ENCODE results near the gene COX4I2.

The COX4I2 gene

GRCh38 chr20:31680286-31681127, 42.8 kb downstream of the COX4I2 start:
- Mint-ChIP-seq H3K27me3 (ENCODE audit: low read depth) (no peaks in the 10 kb centered on the region), H3K9me3 (no peaks in the 10 kb centered on the region), H3K36me3 (ENCODE audit: low read depth) (peaks cover 52% of the 10 kb centered on the region), H3K4me3 (peak overlapping the region; percentile 55), H3K4me1 (ENCODE audit: low read depth) (peaks cover 86% of the 10 kb centered on the region), H3K27ac (peak overlapping the region; percentile 87)
- DNase-seq (ENCODE audit: low spot score), result no peak

DNA sequence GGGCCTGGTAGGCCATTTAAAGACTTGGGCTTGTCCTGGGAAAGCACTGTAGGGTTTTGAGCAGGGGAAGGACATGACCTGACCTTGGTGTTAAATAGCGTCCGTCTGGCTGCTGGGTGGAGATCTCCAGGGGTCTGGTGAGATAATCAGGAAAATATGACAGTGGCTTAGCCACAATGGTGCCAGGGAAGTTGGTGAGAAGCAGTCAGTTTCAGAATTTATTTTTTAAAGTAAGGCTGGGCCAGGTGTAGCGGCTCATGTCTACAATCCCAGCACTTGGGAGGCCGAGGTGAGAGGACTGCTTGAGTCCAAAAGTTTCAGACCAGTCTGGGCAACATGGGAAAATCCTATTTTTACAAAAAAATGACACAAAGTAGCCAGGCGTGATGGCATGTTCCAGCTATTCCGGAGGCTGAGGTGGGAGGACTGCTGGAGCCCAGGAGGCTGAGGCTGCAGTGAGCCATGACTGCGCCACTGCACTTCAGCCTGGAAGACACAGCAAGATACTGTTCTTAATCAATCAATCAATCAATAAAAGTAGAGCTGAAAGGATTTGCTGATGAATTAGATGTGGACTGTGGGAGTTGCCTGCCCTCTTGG, 43.5 kb downstream of the COX4I2 start:
- no peak for DNase-seq (ENCODE audit: low spot score)
- Mint-ChIP-seq H3K27me3 (ENCODE audit: low read depth) (no peaks in the 10 kb centered on the region), H3K4me1 (ENCODE audit: low read depth) (peaks cover 86% of the 10 kb centered on the region), H3K36me3 (ENCODE audit: low read depth) (peaks cover 55% of the 10 kb centered on the region), H3K27ac (peak overlapping the region; percentile 87), H3K4me3 (peak overlapping the region; percentile 55), H3K9me3 (no peaks in the 10 kb centered on the region)

- no peak overlapping the region for H3K4me3 Mint-ChIP-seq
- no peak overlapping the region for H3K27ac Mint-ChIP-seq
- no peaks in the 10 kb centered on the region for H3K27me3 Mint-ChIP-seq (ENCODE audit: low read depth)
- no peak for DNase-seq (ENCODE audit: low spot score)
- H3K4me1 Mint-ChIP-seq (ENCODE audit: low read depth), result peaks cover 85% of the 10 kb centered on the region
- no peaks in the 10 kb centered on the region for H3K9me3 Mint-ChIP-seq
- H3K36me3 Mint-ChIP-seq (ENCODE audit: low read depth), result peaks cover 56% of the 10 kb centered on the region
These were observed 44.1 kb downstream of the COX4I2 start for GRCh38 chr20:31681769-31682168.

GRCh38 chr20:31682352-31682751, 44.6 kb downstream of the COX4I2 start:
- H3K9me3 Mint-ChIP-seq, result no peaks in the 10 kb centered on the region
- H3K27me3 Mint-ChIP-seq (ENCODE audit: low read depth), result no peaks in the 10 kb centered on the region
- peaks cover 86% of the 10 kb centered on the region for H3K4me1 Mint-ChIP-seq (ENCODE audit: low read depth)
- no peak for DNase-seq (ENCODE audit: low spot score)
- no peak overlapping the region for H3K27ac Mint-ChIP-seq
- H3K36me3 Mint-ChIP-seq (ENCODE audit: low read depth), result peaks cover 58% of the 10 kb centered on the region
- no peak overlapping the region for H3K4me3 Mint-ChIP-seq

- peak overlapping the region; percentile 71 for H3K27ac Mint-ChIP-seq
- peaks cover 57% of the 10 kb centered on the region for H3K36me3 Mint-ChIP-seq (ENCODE audit: low read depth)
- no peaks in the 10 kb centered on the region for H3K9me3 Mint-ChIP-seq
- no peak for DNase-seq (ENCODE audit: low spot score)
- H3K4me1 Mint-ChIP-seq (ENCODE audit: low read depth), result peaks cover 84% of the 10 kb centered on the region
- peak overlapping the region; percentile 1 for H3K4me3 Mint-ChIP-seq
- no peaks in the 10 kb centered on the region for H3K27me3 Mint-ChIP-seq (ENCODE audit: low read depth)
These were observed 45.2 kb downstream of the COX4I2 start for GRCh38 chr20:31682927-31683326.

DNA sequence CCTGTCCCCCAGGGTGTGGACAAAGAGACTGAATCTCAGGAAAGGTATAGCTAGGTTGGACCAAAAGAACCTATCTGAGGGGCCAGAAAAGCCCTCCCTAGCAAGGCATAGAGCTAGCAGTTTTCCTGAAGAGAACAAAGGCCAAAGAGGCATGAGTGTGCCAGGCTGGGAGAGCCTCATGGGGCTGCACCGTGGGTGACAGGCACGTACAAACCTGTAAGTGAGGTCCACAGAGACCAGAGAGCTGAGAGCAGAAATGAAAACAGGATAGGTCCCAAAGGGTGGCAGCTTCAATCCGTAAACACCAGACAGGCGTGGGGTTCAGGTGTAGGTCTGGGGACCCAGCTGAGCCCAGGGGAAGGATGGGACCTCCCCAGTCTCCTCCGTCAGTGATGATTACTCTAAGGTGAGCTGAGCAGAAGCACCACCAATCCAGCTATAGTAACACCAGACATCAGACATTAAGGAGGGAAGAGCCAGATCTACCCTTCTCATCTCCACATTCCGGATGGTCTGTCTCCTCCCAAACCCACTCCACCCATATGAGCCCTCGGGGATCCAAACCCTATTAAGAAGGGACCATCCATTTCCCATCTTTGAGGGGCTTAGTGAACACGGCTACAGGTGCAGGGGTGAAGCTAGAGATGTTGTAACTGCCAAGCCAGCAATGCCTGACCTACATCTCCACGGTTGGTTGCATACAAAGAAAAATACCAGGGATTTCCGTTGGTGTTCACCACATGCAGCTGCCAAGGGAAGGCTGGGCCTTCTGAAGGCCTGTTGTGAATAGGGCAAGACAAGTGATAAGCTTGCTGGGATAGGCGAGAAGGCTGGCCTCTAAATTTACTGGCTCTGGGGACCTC, 46.7 kb downstream of the COX4I2 start:
- Mint-ChIP-seq H3K9me3 (no peaks in the 10 kb centered on the region), H3K27me3 (ENCODE audit: low read depth) (no peaks in the 10 kb centered on the region), H3K4me1 (ENCODE audit: low read depth) (peaks cover 82% of the 10 kb centered on the region), H3K27ac (peak overlapping the region; percentile 84), H3K4me3 (peak overlapping the region; percentile 45), H3K36me3 (ENCODE audit: low read depth) (peaks cover 57% of the 10 kb centered on the region)
- no peak for DNase-seq (ENCODE audit: low spot score)

- no peaks in the 10 kb centered on the region for H3K27me3 Mint-ChIP-seq (ENCODE audit: low read depth)
- no peaks in the 10 kb centered on the region for H3K9me3 Mint-ChIP-seq
- no peak overlapping the region for H3K4me3 Mint-ChIP-seq
- peaks cover 71% of the 10 kb centered on the region for H3K4me1 Mint-ChIP-seq (ENCODE audit: low read depth)
- DNase-seq (ENCODE audit: low spot score), result no peak
- H3K36me3 Mint-ChIP-seq (ENCODE audit: low read depth), result peaks cover 54% of the 10 kb centered on the region
- H3K27ac Mint-ChIP-seq, result no peak overlapping the region
These were observed 48.3 kb downstream of the COX4I2 start for GRCh38 chr20:31685853-31686643.

DNA sequence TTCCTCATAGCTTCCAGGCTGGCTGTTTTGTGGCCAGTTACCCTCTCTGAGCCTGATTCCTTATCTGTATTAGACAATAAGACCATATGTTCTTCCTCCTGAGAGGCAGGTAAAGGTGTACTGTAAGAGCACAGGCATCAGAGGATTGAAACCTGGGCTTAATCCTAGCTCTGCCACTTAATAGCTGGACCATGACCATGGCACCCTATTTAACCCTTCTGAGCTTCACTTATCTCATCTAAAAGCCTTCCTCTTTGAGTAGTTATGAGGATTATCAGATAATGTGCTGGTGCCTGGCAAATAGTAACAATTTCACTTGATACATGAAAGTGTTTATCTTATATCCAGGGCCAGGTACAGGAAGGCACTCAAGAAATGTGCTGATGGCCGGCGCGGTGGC, 50.1 kb downstream of the COX4I2 start:
- H3K4me1 Mint-ChIP-seq (ENCODE audit: low read depth), result peaks cover 71% of the 10 kb centered on the region
- H3K9me3 Mint-ChIP-seq, result no peaks in the 10 kb centered on the region
- no peak for DNase-seq (ENCODE audit: low spot score)
- peaks cover 65% of the 10 kb centered on the region for H3K36me3 Mint-ChIP-seq (ENCODE audit: low read depth)
- H3K4me3 Mint-ChIP-seq, result no peak overlapping the region
- no peak overlapping the region for H3K27ac Mint-ChIP-seq
- H3K27me3 Mint-ChIP-seq (ENCODE audit: low read depth), result no peaks in the 10 kb centered on the region

DNA sequence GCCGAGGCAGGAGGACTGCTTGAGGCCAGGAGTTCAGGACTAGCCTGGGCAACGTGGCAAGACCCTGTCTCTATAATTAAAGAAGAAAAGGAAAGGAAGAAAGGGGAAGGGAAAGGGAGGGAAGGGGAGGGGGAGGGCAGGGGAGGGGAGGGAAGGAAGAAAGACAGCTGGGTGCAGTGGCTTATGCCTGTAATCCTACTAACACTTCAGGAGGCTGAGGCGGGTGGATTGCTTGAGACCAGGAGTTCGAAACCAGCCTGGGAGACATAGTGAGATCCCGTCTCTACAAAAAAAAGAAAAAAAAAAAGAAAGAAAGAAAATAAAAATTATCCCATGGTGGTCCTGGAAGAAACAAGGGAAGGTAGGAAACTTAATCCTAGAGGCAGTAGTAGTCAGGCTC, 51.4 kb downstream of the COX4I2 start:
- Mint-ChIP-seq H3K9me3 (no peaks in the 10 kb centered on the region), H3K36me3 (ENCODE audit: low read depth) (peaks cover 56% of the 10 kb centered on the region), H3K4me3 (no peak overlapping the region), H3K27ac (peak overlapping the region; percentile 75), H3K4me1 (ENCODE audit: low read depth) (peaks cover 63% of the 10 kb centered on the region), H3K27me3 (ENCODE audit: low read depth) (no peaks in the 10 kb centered on the region)
- DNase-seq (ENCODE audit: low spot score), result no peak

- H3K4me1 Mint-ChIP-seq (ENCODE audit: low read depth), result peaks cover 64% of the 10 kb centered on the region
- DNase-seq (ENCODE audit: low spot score), result no peak
- no peaks in the 10 kb centered on the region for H3K27me3 Mint-ChIP-seq (ENCODE audit: low read depth)
- peak overlapping the region; percentile 73 for H3K27ac Mint-ChIP-seq
- peaks cover 53% of the 10 kb centered on the region for H3K36me3 Mint-ChIP-seq (ENCODE audit: low read depth)
- H3K9me3 Mint-ChIP-seq, result no peaks in the 10 kb centered on the region
- H3K4me3 Mint-ChIP-seq, result peak overlapping the region; percentile 28
These were observed 52.5 kb downstream of the COX4I2 start for GRCh38 chr20:31690124-31690666.

DNA sequence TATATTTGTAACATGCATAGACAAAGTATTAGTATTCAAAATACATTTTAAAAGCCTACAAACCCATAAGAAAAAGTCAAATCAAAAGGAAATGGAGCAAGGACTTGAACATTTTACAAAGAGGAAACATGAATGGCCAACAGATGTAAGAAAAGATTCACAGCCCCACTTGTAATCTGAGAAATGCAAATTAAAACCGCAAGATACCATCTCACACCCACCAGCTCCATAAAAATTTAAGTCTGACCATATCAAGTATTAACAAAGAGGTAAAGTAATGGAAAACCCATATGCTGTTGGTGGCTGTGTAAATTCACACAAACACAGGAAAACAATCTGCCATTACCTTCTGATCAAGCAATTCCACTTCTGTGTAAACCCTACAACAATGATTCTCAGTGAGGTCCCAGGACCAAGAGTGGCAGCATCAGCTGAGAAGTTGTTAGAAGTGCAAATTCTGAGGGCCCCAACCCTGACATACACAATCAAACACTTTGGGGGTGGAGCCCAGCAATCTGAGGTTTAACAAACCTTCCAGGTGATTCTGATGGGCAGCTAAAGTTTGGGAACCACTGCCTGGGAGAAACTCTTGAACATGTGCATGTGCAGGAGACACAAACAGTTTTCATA, 54.0 kb downstream of the COX4I2 start:
- Mint-ChIP-seq H3K27ac (peak overlapping the region; percentile 71), H3K4me1 (ENCODE audit: low read depth) (peaks cover 57% of the 10 kb centered on the region), H3K9me3 (no peaks in the 10 kb centered on the region), H3K27me3 (ENCODE audit: low read depth) (no peaks in the 10 kb centered on the region), H3K4me3 (peak overlapping the region; percentile 2), H3K36me3 (ENCODE audit: low read depth) (peaks cover 43% of the 10 kb centered on the region)
- DNase-seq (ENCODE audit: low spot score), result no peak

DNA sequence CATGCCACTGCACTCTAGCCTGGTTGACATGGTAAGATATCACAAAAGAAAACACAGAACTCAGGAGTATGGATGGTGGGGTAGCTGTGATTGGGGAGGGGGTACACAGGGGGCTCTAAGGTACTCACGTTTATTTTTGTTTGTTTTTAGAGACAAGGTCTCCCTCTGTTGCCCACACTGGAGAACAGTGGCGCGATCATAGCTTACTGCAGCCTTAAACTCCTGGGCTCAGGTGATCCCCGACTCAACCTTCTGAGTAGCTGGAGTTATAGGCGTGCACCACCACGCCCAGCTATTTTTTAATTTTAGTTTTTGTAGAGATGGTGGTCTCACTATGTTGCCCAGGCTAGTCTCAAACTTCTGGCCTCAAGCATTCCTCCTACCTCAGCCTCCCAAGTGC, 55.7 kb downstream of the COX4I2 start:
- peaks cover 37% of the 10 kb centered on the region for H3K36me3 Mint-ChIP-seq (ENCODE audit: low read depth)
- DNase-seq (ENCODE audit: low spot score), result no peak
- peaks cover 51% of the 10 kb centered on the region for H3K4me1 Mint-ChIP-seq (ENCODE audit: low read depth)
- H3K9me3 Mint-ChIP-seq, result no peaks in the 10 kb centered on the region
- no peak overlapping the region for H3K4me3 Mint-ChIP-seq
- no peaks in the 10 kb centered on the region for H3K27me3 Mint-ChIP-seq (ENCODE audit: low read depth)
- peak overlapping the region; percentile 41 for H3K27ac Mint-ChIP-seq

Data from T-helper 2 cell treated with Interferon-gamma antibody and Interleukin-4, amounts not matched to agents 5 μg/mL and 100 μg/mL, for 36 hours (primary cell).